ENCODE results near the gene CBX5. TPM values are rescaled to one million over a fixed set of nuclear protein-coding genes. Genes with fewer than 3 reads are reported as not detected.

The CBX5 gene
- total RNA-seq, 1 experiment from 2014 or later: 130 TPM

DNA sequence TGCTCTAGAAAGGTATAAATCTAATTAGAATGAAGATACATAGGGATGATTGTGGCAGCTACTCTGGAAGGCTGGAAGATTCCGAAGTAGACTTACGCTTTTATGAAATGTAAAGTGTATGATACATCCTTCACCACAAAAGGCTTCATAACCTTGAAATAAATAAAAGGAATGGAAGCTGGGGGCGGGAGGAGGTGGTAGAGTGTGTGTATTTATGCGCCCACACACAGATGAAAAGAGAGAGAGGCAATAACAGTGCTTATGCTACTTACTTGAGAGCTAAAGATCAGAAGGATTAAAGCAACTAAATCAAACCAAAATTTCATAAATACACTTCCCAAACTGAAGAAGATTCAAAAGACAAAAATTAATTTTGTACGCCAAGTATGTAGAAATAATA lies 30.4 kb downstream of the CBX5 start:
- Histone ChIP-seq H3K4me3 (ENCODE audit: low read depth in 2 of 2, low read length in 2 of 2) (no peak overlapping the region), H3K36me3 (ENCODE audit: control insufficient read depth, insufficient read depth, low read length) (peaks cover 9% of the 10 kb centered on the region), H3K27me3 (ENCODE audit: control insufficient read depth, insufficient read depth, low read length) (no peaks in the 10 kb centered on the region), H3K9me3 (ENCODE audit: control insufficient read depth, insufficient read depth, low read depth, low read length) (no peaks in the 10 kb centered on the region), H3K27ac (ENCODE audit: low read length) (no peak overlapping the region), H3K4me1 (ENCODE audit: control insufficient read depth, insufficient read depth, low read length) (peaks cover 12% of the 10 kb centered on the region; the same call in 1 of the 2 replicates)
- ATAC-seq: no peak
- ChIA-PET CTCF (interaction anchor here (0.7 kb wide), 1 partner anchor 129 kb away, joined by 10 read pairs; no protein-coding TSS in a partner anchor), POLR2A (interaction anchor here (0.6 kb wide), 1 partner anchor 14 kb away, joined by 5 read pairs; no protein-coding TSS in a partner anchor)
- DNase-seq (ENCODE audit: low read depth, low spot score): no peak
- TF ChIP-seq, protein P1, sequence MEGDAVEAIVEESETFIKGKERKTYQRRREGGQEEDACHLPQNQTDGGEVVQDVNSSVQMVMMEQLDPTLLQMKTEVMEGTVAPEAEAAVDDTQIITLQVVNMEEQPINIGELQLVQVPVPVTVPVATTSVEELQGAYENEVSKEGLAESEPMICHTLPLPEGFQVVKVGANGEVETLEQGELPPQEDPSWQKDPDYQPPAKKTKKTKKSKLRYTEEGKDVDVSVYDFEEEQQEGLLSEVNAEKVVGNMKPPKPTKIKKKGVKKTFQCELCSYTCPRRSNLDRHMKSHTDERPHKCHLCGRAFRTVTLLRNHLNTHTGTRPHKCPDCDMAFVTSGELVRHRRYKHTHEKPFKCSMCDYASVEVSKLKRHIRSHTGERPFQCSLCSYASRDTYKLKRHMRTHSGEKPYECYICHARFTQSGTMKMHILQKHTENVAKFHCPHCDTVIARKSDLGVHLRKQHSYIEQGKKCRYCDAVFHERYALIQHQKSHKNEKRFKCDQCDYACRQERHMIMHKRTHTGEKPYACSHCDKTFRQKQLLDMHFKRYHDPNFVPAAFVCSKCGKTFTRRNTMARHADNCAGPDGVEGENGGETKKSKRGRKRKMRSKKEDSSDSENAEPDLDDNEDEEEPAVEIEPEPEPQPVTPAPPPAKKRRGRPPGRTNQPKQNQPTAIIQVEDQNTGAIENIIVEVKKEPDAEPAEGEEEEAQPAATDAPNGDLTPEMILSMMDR (IDR thresholded peaks at IDR 0.05): no peak
- no peak for TF ChIP-seq TCF7L2 (IDR thresholded peaks at IDR 0.05; ENCODE audit: low read depth, low read length)
- no peak for TF ChIP-seq SIN3A (IDR thresholded peaks at IDR 0.05; ENCODE audit: borderline replicate concordance, insufficient read depth, low read depth, low read length)
- TF ChIP-seq POLR2AphosphoS5 (IDR thresholded peaks at IDR 0.05; ENCODE audit: low read depth, low read length): no peak
- TF ChIP-seq, protein P2, sequence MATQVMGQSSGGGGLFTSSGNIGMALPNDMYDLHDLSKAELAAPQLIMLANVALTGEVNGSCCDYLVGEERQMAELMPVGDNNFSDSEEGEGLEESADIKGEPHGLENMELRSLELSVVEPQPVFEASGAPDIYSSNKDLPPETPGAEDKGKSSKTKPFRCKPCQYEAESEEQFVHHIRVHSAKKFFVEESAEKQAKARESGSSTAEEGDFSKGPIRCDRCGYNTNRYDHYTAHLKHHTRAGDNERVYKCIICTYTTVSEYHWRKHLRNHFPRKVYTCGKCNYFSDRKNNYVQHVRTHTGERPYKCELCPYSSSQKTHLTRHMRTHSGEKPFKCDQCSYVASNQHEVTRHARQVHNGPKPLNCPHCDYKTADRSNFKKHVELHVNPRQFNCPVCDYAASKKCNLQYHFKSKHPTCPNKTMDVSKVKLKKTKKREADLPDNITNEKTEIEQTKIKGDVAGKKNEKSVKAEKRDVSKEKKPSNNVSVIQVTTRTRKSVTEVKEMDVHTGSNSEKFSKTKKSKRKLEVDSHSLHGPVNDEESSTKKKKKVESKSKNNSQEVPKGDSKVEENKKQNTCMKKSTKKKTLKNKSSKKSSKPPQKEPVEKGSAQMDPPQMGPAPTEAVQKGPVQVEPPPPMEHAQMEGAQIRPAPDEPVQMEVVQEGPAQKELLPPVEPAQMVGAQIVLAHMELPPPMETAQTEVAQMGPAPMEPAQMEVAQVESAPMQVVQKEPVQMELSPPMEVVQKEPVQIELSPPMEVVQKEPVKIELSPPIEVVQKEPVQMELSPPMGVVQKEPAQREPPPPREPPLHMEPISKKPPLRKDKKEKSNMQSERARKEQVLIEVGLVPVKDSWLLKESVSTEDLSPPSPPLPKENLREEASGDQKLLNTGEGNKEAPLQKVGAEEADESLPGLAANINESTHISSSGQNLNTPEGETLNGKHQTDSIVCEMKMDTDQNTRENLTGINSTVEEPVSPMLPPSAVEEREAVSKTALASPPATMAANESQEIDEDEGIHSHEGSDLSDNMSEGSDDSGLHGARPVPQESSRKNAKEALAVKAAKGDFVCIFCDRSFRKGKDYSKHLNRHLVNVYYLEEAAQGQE (IDR thresholded peaks at IDR 0.05; ENCODE audit: insufficient read depth in 1 of 2, low read depth in 2 of 2, low read length in 1 of 2): no peak
- intact Hi-C loops (cut with micrococcal nuclease; ENCODE audit: unreplicated experiment) (no loop called here), in situ Hi-C loops (cut with HindIII; ENCODE audit: low pct_unique_long_range_greater_than_20kb, low sequenced_read_pairs) (no loop called here)
- BruUV-seq (replicated peaks): no TSS peak

DNA sequence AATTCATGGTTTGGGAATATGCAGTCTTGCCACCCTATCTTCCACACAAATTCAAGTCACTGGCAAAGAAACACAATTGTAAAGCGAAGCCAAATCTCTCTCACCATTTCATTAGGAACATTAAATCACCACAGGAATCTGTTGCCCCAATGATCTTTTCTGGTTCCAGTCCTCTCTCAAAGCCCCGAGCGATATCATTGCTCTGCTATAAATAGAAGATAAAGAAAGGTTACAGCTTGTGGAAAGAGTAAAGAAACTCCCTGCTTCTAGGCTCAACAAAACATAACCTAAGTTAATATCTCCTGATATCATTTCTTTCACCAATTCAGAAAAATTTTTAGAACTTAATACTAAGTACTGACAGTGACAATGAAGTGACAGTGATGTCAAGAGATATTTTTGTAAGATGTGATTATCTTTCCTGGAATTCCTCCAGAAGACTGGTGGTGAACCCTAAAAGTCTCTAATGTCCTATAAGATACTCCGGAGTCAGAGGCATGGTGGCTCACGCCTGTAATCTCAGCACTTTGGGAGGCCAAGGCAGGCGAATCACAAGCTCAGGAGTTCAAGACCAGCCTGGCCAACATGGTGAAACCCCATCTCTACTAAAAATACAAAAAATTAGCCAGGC lies 33.8 kb downstream of the CBX5 start:
- no peak for ATAC-seq
- ChIA-PET POLR2A (no interaction called here), CTCF (no interaction called here)
- no peak overlapping the region for H3K27ac ChIP-seq (ENCODE audit: low read length)
- H3K4me3 ChIP-seq (ENCODE audit: low read depth in 2 of 2, low read length in 2 of 2): no peak overlapping the region
- no peaks in the 10 kb centered on the region for H3K27me3 ChIP-seq (ENCODE audit: control insufficient read depth, insufficient read depth, low read length)
- H3K9me3 ChIP-seq (ENCODE audit: control insufficient read depth, insufficient read depth, low read depth, low read length): no peaks in the 10 kb centered on the region
- BruUV-seq (replicated peaks): no TSS peak
- H3K4me1 ChIP-seq (ENCODE audit: control insufficient read depth, insufficient read depth, low read length): no peaks in the 10 kb centered on the region
- TF ChIP-seq, protein P1 (IDR thresholded peaks at IDR 0.05): no peak
- TF ChIP-seq TCF7L2 (IDR thresholded peaks at IDR 0.05; ENCODE audit: low read depth, low read length): no peak
- TF ChIP-seq POLR2AphosphoS5 (IDR thresholded peaks at IDR 0.05; ENCODE audit: low read depth, low read length): no peak
- TF ChIP-seq SIN3A (IDR thresholded peaks at IDR 0.05; ENCODE audit: borderline replicate concordance, insufficient read depth, low read depth, low read length): no peak
- TF ChIP-seq, protein P2 (IDR thresholded peaks at IDR 0.05; ENCODE audit: insufficient read depth in 1 of 2, low read depth in 2 of 2, low read length in 1 of 2): no peak
- in situ Hi-C loops (cut with HindIII; ENCODE audit: low pct_unique_long_range_greater_than_20kb, low sequenced_read_pairs): no loop called here
- DNase-seq (ENCODE audit: low read depth, low spot score): no peak
- intact Hi-C loops (cut with micrococcal nuclease; ENCODE audit: unreplicated experiment): no loop called here
- peaks cover 17% of the 10 kb centered on the region for H3K36me3 ChIP-seq (ENCODE audit: control insufficient read depth, insufficient read depth, low read length)
